Colonic mucosa (tissue), 4 donors: ENCODE data around the gene PEX11G. TPM values are rescaled to one million over a fixed set of nuclear protein-coding genes. Genes with fewer than 3 reads are reported as not detected.

Experiments used
- DNase-seq: peaks from one replicate; pipeline ENCODE4 v3.0.0-alpha.2; 2020
- H3K27ac ChIP-seq: fragments of 200-600 bp; one replicate; pipeline ENCODE4 v1.8.0; 2021
- H3K27me3 ChIP-seq: fragments of 200-600 bp; one replicate; pipeline ENCODE4 v1.8.0; 2021
- H3K36me3 ChIP-seq: fragments of 200-600 bp; one replicate; pipeline ENCODE4 v1.8.0; 2021
- H3K4me1 ChIP-seq: fragments of 200-600 bp; one replicate; pipeline ENCODE4 v1.8.0; 2021; ENCODE audit warnings: mild to moderate bottlenecking
- H3K4me3 ChIP-seq: fragments of 200-600 bp; one replicate; pipeline ENCODE4 v1.8.0; 2021
- H3K9ac ChIP-seq, 2 donors: one replicate each; pipeline ENCODE4 v1.7.0; 2013; ENCODE audit warnings: control low read depth in 2 of 2, low read depth in 2 of 2, low read length in 2 of 2
- H3K9me3 ChIP-seq: fragments of 200-600 bp; one replicate; pipeline ENCODE4 v1.8.0; 2021
- CTCF ChIP-seq: fragments of 200-600 bp; IDR thresholded peaks from one replicate; pipeline ENCODE4 v1.8.0; 2022; ENCODE audit warnings: antibody characterized with exemption, mild to moderate bottlenecking
- intact Hi-C: fragments of 100-400 bp; cut with DNase I; formaldehyde crosslinking; loops from one replicate; pipeline ENCODE4 v1.14.1; 2022
- total RNA-seq, 2 donors: library from RNA; stranded (reverse); fragmentation: NEBNext Ultra II Directional in 1 of 2; extraction: Animal tissue kit (Norgen Biotek cat#: 25700) in 1 of 2; gene quantifications; one replicate each; pipeline ENCODE4 v1.2.1, GENCODE V29; 2021
- donor health status: healthy.
- donor health status: DM: no; HTN: no; CAD: no.
- donor health status: DM: no; HTN: no; CAD: no.

PEX11G gene
- total RNA-seq, 2 donors from 2014 or later, result 5.7 to 6.6 TPM

DNA sequence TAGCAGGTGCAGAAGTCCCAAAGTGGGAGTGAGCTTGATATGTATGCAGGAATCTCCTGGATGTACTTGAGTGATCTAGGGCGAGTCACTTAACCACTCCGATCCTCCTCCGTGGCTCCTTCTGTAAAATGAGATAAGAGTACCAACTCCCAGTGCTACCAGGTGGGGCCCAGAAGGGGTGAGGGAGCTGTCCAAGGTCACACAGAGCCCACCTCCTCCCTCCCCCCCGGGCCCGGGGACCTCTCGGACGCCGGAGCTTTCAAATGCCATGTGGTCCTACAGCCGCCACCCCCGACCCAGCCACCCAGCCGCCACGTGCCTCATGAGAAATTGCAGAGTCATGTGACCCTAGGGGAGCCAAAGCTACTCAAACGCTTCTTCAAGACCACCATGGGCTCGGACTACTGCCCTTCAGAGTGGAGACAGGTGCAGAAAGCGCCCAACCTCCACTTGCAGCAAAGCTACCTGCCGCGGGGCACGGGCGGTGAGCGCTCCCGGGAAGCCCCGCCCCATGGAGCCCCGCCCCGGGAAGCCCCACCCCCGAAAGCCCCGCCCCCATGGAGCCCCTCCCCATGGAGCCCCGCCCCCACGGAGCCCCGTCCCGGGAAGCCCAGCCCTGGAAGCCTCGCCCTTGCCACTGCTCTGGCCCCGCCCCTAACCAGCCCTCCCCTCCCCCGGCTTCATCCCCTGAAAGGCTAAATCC is 17.0 kb upstream of the PEX11G start:
- Histone ChIP-seq H3K9me3 (no peaks in the 10 kb centered on the region), H3K4me3 (peak overlapping the region; percentile 34), H3K36me3 (no peaks in the 10 kb centered on the region), H3K27ac (peak overlapping the region; percentile 50), H3K4me1 (peaks cover 6% of the 10 kb centered on the region), H3K27me3 (peaks cover 13% of the 10 kb centered on the region), H3K9ac (peak overlapping the region in 1 of 2 donors; percentile 66)
- intact Hi-C loops, result no loop called here
- DNase-seq, result no peak
- no peak for TF ChIP-seq CTCF

DNA sequence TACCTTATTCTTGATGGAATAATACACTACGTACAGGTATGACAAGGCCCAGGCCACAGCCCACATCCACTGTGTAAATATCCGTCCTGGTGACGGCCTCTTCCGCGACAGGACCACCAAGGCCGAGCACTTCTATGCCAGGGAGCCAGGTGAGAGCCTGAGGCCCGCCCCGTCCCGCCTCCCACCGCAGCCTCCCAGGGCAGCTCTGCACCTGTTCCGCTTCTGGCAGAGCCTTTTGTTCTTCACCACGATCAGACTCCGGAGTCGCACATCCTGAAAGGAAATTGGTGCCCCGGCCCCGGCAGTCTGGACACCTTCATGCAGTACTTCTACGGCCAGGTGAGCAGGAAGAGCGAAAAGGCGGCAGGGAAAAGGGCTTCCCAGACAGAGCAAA is 16.4 kb upstream of the PEX11G start:
- Histone ChIP-seq H3K4me3 (peak overlapping the region; percentile 34), H3K27ac (peak overlapping the region; percentile 50)
- DNase-seq, result peak; percentile 50

DNA sequence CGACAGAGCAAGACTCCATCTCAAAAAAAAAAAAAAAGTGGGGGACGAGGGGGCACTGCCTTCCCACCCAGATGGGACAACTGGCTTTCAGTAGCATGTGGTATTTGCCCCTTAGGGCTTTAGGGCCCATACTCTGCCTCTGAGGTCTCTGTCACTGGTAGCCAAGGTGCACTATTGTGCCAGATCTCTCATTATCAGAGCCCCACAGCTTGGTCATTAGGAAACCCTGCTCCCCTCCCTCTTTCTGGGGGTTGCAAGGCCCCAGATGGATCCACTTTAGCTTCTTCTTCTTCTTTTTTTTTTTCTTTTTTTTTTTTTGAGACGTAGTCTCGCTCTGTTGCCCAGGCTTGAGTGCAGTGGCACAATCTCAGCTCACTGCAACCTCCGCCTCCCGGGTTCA is 15.8 kb upstream of the PEX11G start:
- H3K36me3 ChIP-seq, result no peaks in the 10 kb centered on the region
- no peak overlapping the region for H3K27ac ChIP-seq
- peaks cover 6% of the 10 kb centered on the region for H3K4me1 ChIP-seq
- peaks cover 16% of the 10 kb centered on the region for H3K27me3 ChIP-seq
- H3K9ac ChIP-seq, result no peak overlapping the region
- intact Hi-C loops, result no loop called here
- DNase-seq, result no peak
- TF ChIP-seq CTCF, result no peak
- no peaks in the 10 kb centered on the region for H3K9me3 ChIP-seq
- no peak overlapping the region for H3K4me3 ChIP-seq

More for the DNA sequence above, 16.4 kb upstream of the PEX11G start:
- Histone ChIP-seq H3K27me3 (peaks cover 16% of the 10 kb centered on the region), H3K9ac (peak overlapping the region; percentile 39 to 66), H3K9me3 (no peaks in the 10 kb centered on the region), H3K36me3 (no peaks in the 10 kb centered on the region), H3K4me1 (peaks cover 6% of the 10 kb centered on the region)
- no peak for TF ChIP-seq CTCF
- intact Hi-C loops, result no loop called here

DNA sequence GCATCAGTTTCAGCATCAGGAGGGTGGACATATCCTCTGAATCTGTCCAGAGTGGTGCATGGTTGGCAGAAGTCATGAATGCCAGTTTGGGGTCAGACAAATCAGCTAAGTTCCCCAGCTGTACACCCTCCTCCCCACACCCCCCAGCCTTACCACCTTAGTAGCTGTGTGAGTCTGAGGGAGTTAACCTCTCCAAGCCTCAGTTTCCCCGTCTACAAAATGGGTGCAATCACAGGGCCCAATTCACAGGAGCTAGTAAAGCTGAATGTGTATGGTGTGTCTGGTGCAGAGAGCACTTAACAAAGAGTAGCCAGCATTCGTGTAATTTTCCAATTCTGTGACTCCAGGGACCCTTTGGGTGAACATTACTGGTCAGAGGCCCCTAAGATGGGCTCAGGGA is 13.7 kb upstream of the PEX11G start:
- intact Hi-C loops, result no loop called here
- H3K36me3 ChIP-seq, result no peaks in the 10 kb centered on the region
- peaks cover 6% of the 10 kb centered on the region for H3K4me1 ChIP-seq
- peaks cover 16% of the 10 kb centered on the region for H3K27me3 ChIP-seq
- H3K4me3 ChIP-seq, result no peak overlapping the region
- no peak for DNase-seq
- no peaks in the 10 kb centered on the region for H3K9me3 ChIP-seq
- no peak overlapping the region for H3K27ac ChIP-seq
- no peak for TF ChIP-seq CTCF
- H3K9ac ChIP-seq, result no peak overlapping the region

GRCh38 chr19:7500811-7501450 is 12.1 kb upstream of the PEX11G start:
- peak overlapping the region in 1 of 2 donors; percentile 35 for H3K9ac ChIP-seq
- intact Hi-C loops, result no loop called here
- peaks cover 16% of the 10 kb centered on the region for H3K27me3 ChIP-seq
- no peaks in the 10 kb centered on the region for H3K36me3 ChIP-seq
- no peak overlapping the region for H3K27ac ChIP-seq
- TF ChIP-seq CTCF, result no peak
- H3K4me3 ChIP-seq, result peak overlapping the region; percentile 35
- peaks cover 6% of the 10 kb centered on the region for H3K4me1 ChIP-seq
- peak; percentile 77 for DNase-seq
- H3K9me3 ChIP-seq, result no peaks in the 10 kb centered on the region
